Stomach (tissue), 9 donors: ENCODE results near the gene ARPC5. TPM values are rescaled to one million over a fixed set of nuclear protein-coding genes. Genes with fewer than 3 reads are reported as not detected.

Experiments
- DNase-seq, 2 donors: peaks; one replicate each; pipeline versions ENCODE4 v3.0.0 to v3.0.0-alpha.2; 2013 to 2019
- H3K27ac ChIP-seq, 5 donors: fragments of 200-600 bp in 4 of 5; sonication (generic) in 4 of 5; one replicate each; pipeline ENCODE4 v1.5.1; 2013 to 2019; ENCODE audit warnings: mild to moderate bottlenecking in 1 of 5, moderate library complexity in 1 of 5
- H3K27me3 ChIP-seq, 3 donors: fragments of 200-600 bp; sonication (generic); one replicate each; pipeline ENCODE4 v1.5.1; 2017 to 2019; ENCODE audit warnings: mixed run types in 1 of 3
- H3K36me3 ChIP-seq, 4 donors: fragments of 200-600 bp; sonication (generic); 1 replicate in 3 of 4; 2 replicates in 1 of 4; pipeline ENCODE4 v1.5.1; 2016 to 2019
- H3K4me1 ChIP-seq, 4 donors: fragments of 200-600 bp; sonication (generic); one replicate each; pipeline ENCODE4 v1.5.1; 2016 to 2019
- H3K4me3 ChIP-seq, 4 donors: fragments of 200-600 bp; sonication (generic) in 3 of 4; one replicate each; pipeline ENCODE4 v1.5.1; 2016 to 2019; ENCODE audit warnings: mild to moderate bottlenecking in 1 of 4
- H3K9me3 ChIP-seq, 4 donors: fragments of 200-600 bp; sonication (generic); one replicate each; pipeline ENCODE4 v1.5.1; 2016 to 2019
- EP300 ChIP-seq: sonication (generic); formaldehyde crosslinking; IDR thresholded peaks from one replicate; pipeline ENCODE4 v1.6.1; 2017; ENCODE audit warnings: antibody characterized with exemption
- POLR2A ChIP-seq, 4 donors: fragments of 450-650 bp; IDR thresholded peaks; one replicate each; pipeline ENCODE4 v1.6.1; 2016; ENCODE audit warnings: antibody characterized with exemption in 4 of 4, control low read depth in 2 of 4, mild to moderate bottlenecking in 1 of 4, moderate library complexity in 1 of 4
- POLR2AphosphoS5 ChIP-seq, 3 donors: sonication (generic); formaldehyde crosslinking; IDR thresholded peaks; one replicate each; pipeline ENCODE4 v1.6.1; 2016; ENCODE audit warnings: antibody characterized with exemption in 3 of 3
- WGBS, 5 donors: extraction: QIAGEN DNeasy Blood & Tissue Kit in 3 of 5; methylation state at CpG; one replicate each; pipeline versions ENCODE4 v1.1.5 to v1.1.7; 2013 to 2018; 5-methylcytosine and 5-hydroxymethylcytosine counted together
- intact Hi-C: fragments of 100-400 bp; cut with DNase I; formaldehyde crosslinking; loops from one replicate; pipeline ENCODE4 v1.15.1; 2023; ENCODE audit warnings: low total_unique reads
- polyA plus RNA-seq, 3 donors: library from polyadenylated mRNA; stranded (reverse); fragments of 200-250 nt; gene quantifications; one replicate each; pipeline ENCODE4 v1.2.3, GENCODE V29; 2013
- total RNA-seq, 5 donors: library from RNA; depleted of rRNA; stranded (reverse); fragments of >200 nt; gene quantifications; one replicate each; pipeline versions ENCODE4 v1.1.0 to v1.2.3, GENCODE V29; 2014 to 2016
- TF ChIP-seq, protein P1 (sequence below), 7 experiments: fragments of 450-650 bp in 4 of 7; fragments of 200-600 bp in 3 of 7; sonication (generic) in 3 of 7; IDR thresholded peaks; one replicate each; pipeline ENCODE4 v1.5.1; 2016 to 2019; ENCODE audit warnings: antibody characterized with exemption in 7 of 7, control low read depth in 2 of 7, mild to moderate bottlenecking in 1 of 7
- donor health status: healthy with polysubstance abuse.
- donor health status: Bipolar disorder and iron deficiency.
- donor health status: healthy.

Gene ARPC5
- total and polyA plus RNA-seq, 8 donors: 26.3 to 106 (median 80.6) TPM

DNA sequence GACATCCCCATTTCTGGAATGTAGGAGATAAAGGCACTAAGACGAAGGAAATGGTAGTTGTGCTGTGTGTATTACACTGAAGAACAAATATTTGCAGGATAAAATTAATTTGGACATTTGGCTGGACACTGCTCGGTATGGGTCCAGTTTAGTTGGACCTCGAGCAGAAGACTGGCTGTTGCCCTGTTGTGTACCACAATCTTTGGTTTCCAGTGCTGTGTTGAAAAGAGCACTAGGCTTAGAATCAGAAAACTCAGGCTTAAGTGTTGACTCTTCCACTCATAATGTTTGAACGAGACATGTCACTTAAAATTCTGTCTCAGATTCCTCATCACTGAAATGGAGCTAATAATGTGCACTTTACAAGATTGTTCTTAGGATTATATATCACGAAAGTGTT, 1.2 kb upstream of the ARPC5 start:
- Histone ChIP-seq H3K4me1 (peaks cover 23 to 41% (median 31%) of the 10 kb centered on the region in 4 donors), H3K36me3 (no peaks in the 10 kb centered on the region), H3K27me3 (no peaks in the 10 kb centered on the region), H3K9me3 (no peaks in the 10 kb centered on the region), H3K4me3 (peak overlapping the region in 1 of 4 donors; percentile 88), H3K27ac (peak overlapping the region in 1 of 5 donors; percentile 97)
- WGBS, 5 donors: 36 to 56% (median 43%) methylated on average over 5 of the region's 5 CpGs
- DNase-seq: no peak
- TF ChIP-seq, protein P1, sequence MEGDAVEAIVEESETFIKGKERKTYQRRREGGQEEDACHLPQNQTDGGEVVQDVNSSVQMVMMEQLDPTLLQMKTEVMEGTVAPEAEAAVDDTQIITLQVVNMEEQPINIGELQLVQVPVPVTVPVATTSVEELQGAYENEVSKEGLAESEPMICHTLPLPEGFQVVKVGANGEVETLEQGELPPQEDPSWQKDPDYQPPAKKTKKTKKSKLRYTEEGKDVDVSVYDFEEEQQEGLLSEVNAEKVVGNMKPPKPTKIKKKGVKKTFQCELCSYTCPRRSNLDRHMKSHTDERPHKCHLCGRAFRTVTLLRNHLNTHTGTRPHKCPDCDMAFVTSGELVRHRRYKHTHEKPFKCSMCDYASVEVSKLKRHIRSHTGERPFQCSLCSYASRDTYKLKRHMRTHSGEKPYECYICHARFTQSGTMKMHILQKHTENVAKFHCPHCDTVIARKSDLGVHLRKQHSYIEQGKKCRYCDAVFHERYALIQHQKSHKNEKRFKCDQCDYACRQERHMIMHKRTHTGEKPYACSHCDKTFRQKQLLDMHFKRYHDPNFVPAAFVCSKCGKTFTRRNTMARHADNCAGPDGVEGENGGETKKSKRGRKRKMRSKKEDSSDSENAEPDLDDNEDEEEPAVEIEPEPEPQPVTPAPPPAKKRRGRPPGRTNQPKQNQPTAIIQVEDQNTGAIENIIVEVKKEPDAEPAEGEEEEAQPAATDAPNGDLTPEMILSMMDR (IDR thresholded peaks at IDR 0.05): no peak
- TF ChIP-seq POLR2AphosphoS5 (IDR thresholded peaks at IDR 0.05) (no peak), EP300 (no peak), POLR2A (IDR thresholded peaks at IDR 0.05) (no peak)
- intact Hi-C loops: loop anchor here (10.0 kb wide), 1 partner anchor 162 kb away; the partner anchor contains the start of gene SMG7

DNA sequence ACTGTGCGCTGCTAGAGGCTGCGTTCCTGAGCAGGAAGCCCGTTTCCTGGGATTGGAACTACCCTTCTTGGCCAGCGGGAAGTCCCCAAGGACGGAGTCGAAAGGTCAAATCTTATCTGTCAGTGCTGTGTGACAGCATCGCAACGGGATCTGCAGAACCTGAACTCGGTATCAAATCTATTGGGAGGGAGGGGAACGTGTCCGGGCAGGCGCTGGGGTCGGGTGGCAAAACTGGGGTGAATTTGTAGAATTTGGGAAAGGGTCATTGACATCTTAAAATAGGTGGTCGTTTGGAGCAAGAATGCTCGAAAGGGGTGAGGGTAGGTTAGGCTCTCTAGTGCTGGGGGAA, 725 bp upstream of the ARPC5 start:
- H3K9me3 ChIP-seq: no peaks in the 10 kb centered on the region
- no peak for DNase-seq
- peaks cover 0 to under 1% (median 0%) of the 10 kb centered on the region in 4 donors for H3K36me3 ChIP-seq
- H3K27me3 ChIP-seq: no peaks in the 10 kb centered on the region
- intact Hi-C loops: loop anchor here (10.0 kb wide), 1 partner anchor 162 kb away; the partner anchor contains the start of gene SMG7
- H3K27ac ChIP-seq: peak overlapping the region; percentile 61 to 97 (median 96)
- TF ChIP-seq POLR2AphosphoS5 (IDR thresholded peaks at IDR 0.05): no peak
- no peak for TF ChIP-seq EP300
- TF ChIP-seq, protein P1 (IDR thresholded peaks at IDR 0.05): no peak
- no peak for TF ChIP-seq POLR2A (IDR thresholded peaks at IDR 0.05)
- WGBS, 5 donors: 3 to 5% (median 4%) methylated on average over 14 to 15 of the region's 15 CpGs
- peak overlapping the region; percentile 73 to 93 (median 85) for H3K4me3 ChIP-seq
- peaks cover 27 to 45% (median 34%) of the 10 kb centered on the region in 4 donors for H3K4me1 ChIP-seq

DNA sequence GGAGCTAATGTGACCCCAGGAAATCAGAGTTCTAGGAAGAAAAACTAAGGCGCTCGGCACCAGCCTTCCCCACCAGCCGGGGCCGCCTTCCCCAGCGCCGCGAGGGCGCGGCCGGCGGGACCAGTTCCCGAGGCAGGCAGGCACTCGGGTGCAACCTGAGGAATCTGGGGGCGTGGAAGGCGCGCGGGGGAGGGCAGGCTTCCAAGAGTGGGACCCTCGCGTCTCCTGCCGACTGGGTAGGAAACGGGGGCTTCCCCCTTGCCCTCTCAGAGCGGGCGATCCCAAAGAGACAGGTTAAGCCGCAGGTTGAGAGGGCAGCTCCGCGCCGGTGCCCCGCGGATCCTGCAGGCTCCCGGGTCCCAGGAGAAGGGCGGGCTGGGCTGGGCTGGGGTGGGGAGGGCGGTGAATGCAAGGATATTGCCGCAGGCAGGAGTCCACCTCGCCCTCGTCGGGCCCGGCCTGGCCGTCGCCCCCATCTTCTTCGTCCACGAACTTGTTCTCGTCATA, 431 bp downstream of the ARPC5 start:
- Histone ChIP-seq H3K27ac (peak overlapping the region; percentile 90 to 97 (median 96)), H3K4me3 (peak overlapping the region; percentile 73 to 93 (median 85)), H3K9me3 (no peaks in the 10 kb centered on the region), H3K27me3 (no peaks in the 10 kb centered on the region), H3K36me3 (peaks cover 4 to 12% (median 10%) of the 10 kb centered on the region in 4 donors), H3K4me1 (peaks cover 34 to 57% (median 43%) of the 10 kb centered on the region in 4 donors)
- TF ChIP-seq, protein P1 (IDR thresholded peaks at IDR 0.05): no peak
- no peak for TF ChIP-seq POLR2AphosphoS5 (IDR thresholded peaks at IDR 0.05)
- TF ChIP-seq EP300: no peak
- TF ChIP-seq POLR2A (IDR thresholded peaks at IDR 0.05): no peak
- intact Hi-C loops: loop anchor here (10.0 kb wide), 1 partner anchor 160 kb away; the partner anchor contains the start of gene SMG7
- WGBS, 5 donors: 0 to 1% (median 1%) methylated on average over 35 to 42 of the region's 42 CpGs
- peak; percentile 49 to 76 for DNase-seq

DNA sequence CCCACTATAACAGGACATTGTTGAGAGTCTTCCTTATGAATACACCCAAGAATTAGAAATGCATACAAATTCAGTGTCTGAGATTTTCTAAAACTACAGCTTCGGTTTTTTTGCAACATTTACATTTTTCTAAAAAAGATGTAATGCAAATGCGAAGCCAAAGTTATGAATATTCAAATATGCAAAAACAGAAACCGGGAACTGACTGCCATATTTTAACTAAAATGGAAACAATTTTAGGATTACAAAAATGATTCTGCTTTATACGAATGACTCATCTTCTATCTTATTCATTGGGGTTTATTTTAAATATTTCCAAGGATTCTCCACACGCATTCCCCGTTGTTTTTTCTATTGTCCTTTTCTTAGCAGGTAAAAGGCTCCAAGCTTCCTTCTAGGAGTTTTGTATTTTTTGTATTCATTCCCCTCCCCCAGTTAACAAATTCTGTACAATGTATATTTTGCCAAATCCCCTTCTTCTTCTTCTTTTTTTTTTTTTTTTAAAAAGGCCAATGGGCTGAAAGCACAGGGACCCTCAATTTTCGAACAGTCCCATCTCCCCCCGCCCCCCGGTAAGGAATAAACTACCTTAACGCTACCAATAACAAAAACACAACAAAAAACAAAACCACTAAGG, 1.0 kb downstream of the ARPC5 start:
- H3K9me3 ChIP-seq: no peaks in the 10 kb centered on the region
- peak overlapping the region; percentile 90 to 97 (median 96) for H3K27ac ChIP-seq
- DNase-seq: no peak
- intact Hi-C loops: loop anchor here (10.0 kb wide), 1 partner anchor 160 kb away; the partner anchor contains the start of gene SMG7
- peaks cover 34 to 61% (median 46%) of the 10 kb centered on the region in 4 donors for H3K4me1 ChIP-seq
- H3K36me3 ChIP-seq: peaks cover 10 to 18% (median 16%) of the 10 kb centered on the region in 4 donors
- peak overlapping the region; percentile 73 to 93 (median 85) for H3K4me3 ChIP-seq
- no peaks in the 10 kb centered on the region for H3K27me3 ChIP-seq
- TF ChIP-seq, protein P1 (IDR thresholded peaks at IDR 0.05): no peak
- TF ChIP-seq POLR2AphosphoS5 (IDR thresholded peaks at IDR 0.05) (no peak), EP300 (no peak), POLR2A (IDR thresholded peaks at IDR 0.05) (no peak)
- 1 to 3% (median 2%) methylated on average over 10 of the region's 10 CpGs for WGBS, 5 donors
